ACC112 (cell line): ENCODE data around the gene MYADM.
"Not testable (repeated sequence)": the region's sequence is repeated elsewhere in the genome, so short reads cannot be mapped to it uniquely, and the experiment has no call there.

Source experiments
- H2AFZ ChIP-seq: fragments of 200-600 bp; sonication (generic); one replicate; pipeline ENCODE4 v1.6.0; 2017; ENCODE audit warnings: antibody characterized with exemption, low read length; ENCODE audit not compliant: unreplicated experiment
- H3K27ac ChIP-seq: fragments of 200-600 bp; sonication (generic); 2 replicates; pipeline ENCODE4 v1.5.1; 2014; ENCODE audit warnings: low read depth, mild to moderate bottlenecking, antibody characterized with exemption, low read length, moderate library complexity
- H3K27me3 ChIP-seq: fragments of 200-600 bp; sonication (generic); 2 replicates; pipeline ENCODE4 v1.6.1; 2014; ENCODE audit warnings: mild to moderate bottlenecking, antibody characterized with exemption, low read length, moderate library complexity, mixed read lengths; ENCODE audit not compliant: insufficient read depth
- H3K36me3 ChIP-seq: fragments of 200-600 bp; sonication (generic); 2 replicates; pipeline ENCODE4 v1.6.1; 2016; ENCODE audit warnings: mild to moderate bottlenecking, antibody characterized with exemption, low read length, moderate library complexity, mixed read lengths; ENCODE audit not compliant: insufficient read depth
- H3K4me1 ChIP-seq: fragments of 200-600 bp; sonication (generic); one replicate; pipeline ENCODE4 v1.6.1; 2016; ENCODE audit warnings: low read length, mixed read lengths; ENCODE audit not compliant: insufficient read depth, unreplicated experiment, control insufficient read depth
- H3K4me3 ChIP-seq: fragments of 200-600 bp; sonication (generic); 2 replicates; pipeline ENCODE4 v1.5.1; 2014; ENCODE audit warnings: mild to moderate bottlenecking, low read depth, low read length
- H3K79me2 ChIP-seq: fragments of 200-600 bp; sonication (generic); one replicate; pipeline ENCODE4 v1.6.0; 2016; ENCODE audit warnings: low read length; ENCODE audit not compliant: control insufficient read depth, unreplicated experiment, insufficient read depth

MYADM gene

DNA sequence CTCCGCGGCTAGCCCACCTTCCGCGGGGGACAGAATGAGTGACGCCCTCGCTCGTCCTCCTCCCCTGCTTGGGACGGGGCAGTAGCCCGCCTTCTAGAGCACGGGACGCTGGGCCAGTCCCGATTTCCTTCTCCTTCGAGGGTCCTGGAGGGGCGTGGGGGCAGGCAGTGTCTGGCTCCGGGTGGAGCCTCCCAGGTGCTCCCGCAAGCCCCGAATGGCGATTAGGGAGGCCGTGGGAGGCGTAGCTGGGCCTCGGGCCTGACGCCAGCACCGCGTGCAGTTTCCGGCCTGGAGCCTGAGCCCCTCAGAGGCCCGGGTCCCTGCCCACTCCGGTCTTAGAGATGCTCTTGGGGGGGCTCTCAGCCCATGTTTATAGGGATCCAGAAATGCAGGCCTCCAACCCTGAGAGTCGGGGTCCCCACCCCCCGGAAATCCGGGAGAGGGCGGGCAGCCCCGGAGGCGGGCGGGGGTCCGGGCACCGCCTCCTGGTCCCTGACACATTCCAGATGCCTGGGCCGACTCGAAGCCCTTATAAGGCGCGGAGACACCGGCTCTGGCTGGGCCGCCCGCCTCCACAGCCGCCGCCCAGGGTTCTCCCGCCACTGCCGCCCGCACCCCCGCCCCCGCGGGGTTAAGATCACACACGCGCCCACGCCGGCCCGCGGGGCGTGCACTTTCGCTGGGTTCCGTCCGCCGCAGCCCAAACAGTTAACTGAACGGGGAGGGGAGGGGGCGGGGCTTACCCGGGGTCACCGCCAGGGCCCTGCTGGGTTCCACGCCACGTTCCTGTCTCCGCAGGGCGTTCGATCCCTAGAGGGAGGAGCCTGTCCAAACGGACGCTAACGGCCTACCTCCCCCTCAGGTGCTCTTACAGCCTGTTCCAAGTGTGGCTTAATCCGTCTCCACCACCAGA, 1.5 kb downstream of the MYADM start:
- Histone ChIP-seq H2AFZ (no peak overlapping the region), H3K27ac (peak overlapping the region; percentile 79), H3K4me3 (peak overlapping the region; percentile 96)

DNA sequence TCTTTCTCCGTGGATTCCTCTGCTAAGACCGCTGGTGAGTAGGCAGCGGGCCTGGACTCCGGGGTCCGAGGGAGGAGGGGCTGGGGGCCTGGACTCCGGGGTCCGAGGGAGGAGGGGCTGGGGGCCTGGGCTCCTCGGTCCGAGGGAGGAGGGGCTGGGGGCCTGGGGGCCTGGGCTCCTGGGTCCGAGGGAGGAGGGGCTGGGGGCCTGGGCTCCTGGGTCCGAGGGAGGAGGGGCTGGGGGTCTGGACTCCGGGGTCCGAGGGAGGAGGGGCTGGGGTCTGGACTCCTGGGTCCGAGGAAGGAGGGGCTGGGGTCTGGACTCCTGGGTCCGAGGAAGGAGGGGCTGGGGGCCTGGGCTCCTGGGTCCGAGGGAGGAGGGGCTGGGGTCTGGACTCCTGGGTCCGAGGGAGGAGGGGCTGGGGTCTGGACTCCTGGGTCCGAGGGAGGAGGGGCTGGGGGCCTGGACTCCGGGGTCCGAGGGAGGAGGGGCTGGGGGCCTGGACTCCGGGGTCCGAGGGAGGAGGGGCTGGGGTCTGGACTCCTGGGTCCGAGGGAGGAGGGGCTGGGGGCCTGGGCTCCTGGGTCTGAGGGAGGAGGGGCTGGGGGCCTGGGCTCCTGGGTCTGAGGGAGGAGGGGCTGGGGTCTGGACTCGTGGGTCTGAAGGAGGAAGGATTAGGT, 2.3 kb downstream of the MYADM start:
- Histone ChIP-seq H3K4me3 (peak overlapping the region; percentile 96), H3K79me2 (peaks cover 10% of the 10 kb centered on the region), H3K27ac (peak overlapping the region; percentile 79), H3K4me1 (peaks cover 15% of the 10 kb centered on the region)
- H3K27me3 ChIP-seq, H2AFZ ChIP-seq, H3K36me3 ChIP-seq: not testable (repeated sequence)

More for the DNA sequence above, 1.5 kb downstream of the MYADM start:
- Histone ChIP-seq H3K4me1 (peaks cover 21% of the 10 kb centered on the region), H3K79me2 (peaks cover 10% of the 10 kb centered on the region), H3K36me3 (no peaks in the 10 kb centered on the region; the same call in 1 of the 2 replicates), H3K27me3 (no peaks in the 10 kb centered on the region)

DNA sequence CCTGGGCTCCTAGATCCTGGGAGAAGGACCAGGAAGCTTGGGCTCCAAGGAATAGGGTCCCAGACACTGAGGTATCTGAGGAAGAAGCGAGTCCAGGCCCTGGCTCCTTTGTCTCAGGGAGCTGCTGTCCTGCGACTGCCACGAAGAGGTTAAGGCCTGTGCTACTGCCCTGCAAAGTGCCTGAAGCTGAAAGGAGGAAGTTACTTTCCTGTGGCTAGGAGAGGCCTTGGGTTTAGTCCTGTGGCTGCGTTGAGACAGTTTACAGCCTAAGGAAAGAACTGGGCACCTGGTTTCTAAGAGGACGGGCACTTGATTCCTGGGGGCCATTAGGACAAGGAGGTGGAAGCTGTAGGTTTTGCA, 2.8 kb downstream of the MYADM start:
- Histone ChIP-seq H3K79me2 (peaks cover 10% of the 10 kb centered on the region), H3K27ac (no peak overlapping the region), H3K4me1 (peaks cover 11% of the 10 kb centered on the region), H3K27me3 (no peaks in the 10 kb centered on the region), H2AFZ (no peak overlapping the region), H3K4me3 (peak overlapping the region; percentile 0; the same call in 1 of the 2 replicates), H3K36me3 (no peaks in the 10 kb centered on the region; the same call in 1 of the 2 replicates)

DNA sequence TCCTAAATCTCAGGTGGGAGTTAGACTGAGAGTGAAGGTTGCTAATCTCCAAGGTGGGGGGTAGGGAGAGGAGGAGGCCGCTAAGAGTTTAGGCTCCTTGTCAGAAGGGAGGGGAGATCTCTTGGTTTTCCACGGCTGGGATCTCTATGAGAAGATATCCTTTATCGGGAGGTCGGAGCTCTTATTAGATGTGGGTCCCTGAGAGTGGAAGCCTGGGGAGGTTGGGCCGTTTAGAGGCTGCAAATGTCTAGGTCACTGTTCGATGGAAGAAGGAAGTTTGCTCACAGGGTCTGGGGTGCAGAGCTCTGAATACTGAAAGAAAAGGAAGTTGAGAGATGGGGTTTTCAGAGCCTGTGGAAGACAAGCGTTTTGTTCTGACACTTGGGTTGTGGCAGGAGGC, 3.8 kb downstream of the MYADM start:
- H3K36me3 ChIP-seq: no peaks in the 10 kb centered on the region; the same call in 1 of the 2 replicates

DNA sequence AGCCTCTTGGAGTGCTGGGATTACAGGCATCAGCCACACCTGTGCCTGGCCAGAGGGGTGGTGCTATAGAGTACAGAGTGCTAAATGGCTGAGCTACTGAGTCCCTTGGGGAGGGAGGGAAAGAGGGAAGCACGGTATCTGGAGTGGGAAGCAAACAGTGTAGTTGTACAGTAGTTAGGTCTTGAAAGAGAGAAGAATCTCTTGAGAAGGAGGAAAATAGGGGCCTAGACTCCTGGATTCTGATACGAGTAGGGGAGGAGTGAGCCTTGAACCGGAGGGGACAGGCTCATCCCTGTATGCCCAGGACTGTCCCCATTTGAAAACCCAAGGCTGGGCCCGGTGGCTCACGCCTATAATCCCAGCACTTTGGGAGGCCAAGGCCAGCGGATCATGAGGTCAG, 5.1 kb downstream of the MYADM start:
- Histone ChIP-seq H3K36me3 (no peaks in the 10 kb centered on the region; the same call in 1 of the 2 replicates), H3K27me3 (no peaks in the 10 kb centered on the region), H2AFZ (no peak overlapping the region), H3K4me1 (no peaks in the 10 kb centered on the region), H3K27ac (no peak overlapping the region), H3K79me2 (peaks cover 10% of the 10 kb centered on the region), H3K4me3 (no peak overlapping the region)

More for the DNA sequence above, 3.8 kb downstream of the MYADM start:
- H3K4me3 ChIP-seq: no peak overlapping the region
- H2AFZ ChIP-seq: no peak overlapping the region
- peaks cover 6% of the 10 kb centered on the region for H3K4me1 ChIP-seq
- H3K27ac ChIP-seq: no peak overlapping the region
- H3K79me2 ChIP-seq: peaks cover 10% of the 10 kb centered on the region
- no peaks in the 10 kb centered on the region for H3K27me3 ChIP-seq

DNA sequence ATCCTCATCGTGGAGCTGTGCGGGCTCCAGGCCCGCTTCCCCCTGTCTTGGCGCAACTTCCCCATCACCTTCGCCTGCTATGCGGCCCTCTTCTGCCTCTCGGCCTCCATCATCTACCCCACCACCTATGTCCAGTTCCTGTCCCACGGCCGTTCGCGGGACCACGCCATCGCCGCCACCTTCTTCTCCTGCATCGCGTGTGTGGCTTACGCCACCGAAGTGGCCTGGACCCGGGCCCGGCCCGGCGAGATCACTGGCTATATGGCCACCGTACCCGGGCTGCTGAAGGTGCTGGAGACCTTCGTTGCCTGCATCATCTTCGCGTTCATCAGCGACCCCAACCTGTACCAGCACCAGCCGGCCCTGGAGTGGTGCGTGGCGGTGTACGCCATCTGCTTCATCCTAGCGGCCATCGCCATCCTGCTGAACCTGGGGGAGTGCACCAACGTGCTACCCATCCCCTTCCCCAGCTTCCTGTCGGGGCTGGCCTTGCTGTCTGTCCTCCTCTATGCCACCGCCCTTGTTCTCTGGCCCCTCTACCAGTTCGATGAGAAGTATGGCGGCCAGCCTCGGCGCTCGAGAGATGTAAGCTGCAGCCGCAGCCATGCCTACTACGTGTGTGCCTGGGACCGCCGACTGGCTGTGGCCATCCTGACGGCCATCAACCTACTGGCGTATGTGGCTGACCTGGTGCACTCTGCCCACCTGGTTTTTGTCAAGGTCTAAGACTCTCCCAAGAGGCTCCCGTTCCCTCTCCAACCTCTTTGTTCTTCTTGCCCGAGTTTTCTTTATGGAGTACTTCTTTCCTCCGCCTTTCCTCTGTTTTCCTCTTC, 6.3 kb downstream of the MYADM start:
- Histone ChIP-seq H3K36me3 (no peaks in the 10 kb centered on the region; the same call in 1 of the 2 replicates), H3K79me2 (peaks cover under 1% of the 10 kb centered on the region), H3K4me1 (no peaks in the 10 kb centered on the region), H3K27ac (no peak overlapping the region), H3K4me3 (no peak overlapping the region), H3K27me3 (no peaks in the 10 kb centered on the region), H2AFZ (no peak overlapping the region)

DNA sequence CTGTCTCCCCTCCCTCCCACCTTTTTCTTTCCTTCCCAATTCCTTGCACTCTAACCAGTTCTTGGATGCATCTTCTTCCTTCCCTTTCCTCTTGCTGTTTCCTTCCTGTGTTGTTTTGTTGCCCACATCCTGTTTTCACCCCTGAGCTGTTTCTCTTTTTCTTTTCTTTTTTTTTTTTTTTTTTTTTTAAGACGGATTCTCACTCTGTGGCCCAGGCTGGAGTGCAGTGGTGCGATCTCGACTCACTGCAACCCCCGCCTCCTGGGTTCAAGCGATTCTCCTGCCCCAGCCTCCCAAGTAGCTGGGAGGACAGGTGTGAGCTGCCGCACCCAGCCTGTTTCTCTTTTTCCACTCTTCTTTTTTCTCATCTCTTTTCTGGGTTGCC, 6.9 kb downstream of the MYADM start:
- H3K79me2 ChIP-seq: no peaks in the 10 kb centered on the region
- H3K27me3 ChIP-seq: no peaks in the 10 kb centered on the region
- no peaks in the 10 kb centered on the region for H3K4me1 ChIP-seq
- H3K4me3 ChIP-seq: no peak overlapping the region
- no peak overlapping the region for H2AFZ ChIP-seq
- no peaks in the 10 kb centered on the region; the same call in 1 of the 2 replicates for H3K36me3 ChIP-seq
- H3K27ac ChIP-seq: no peak overlapping the region

DNA sequence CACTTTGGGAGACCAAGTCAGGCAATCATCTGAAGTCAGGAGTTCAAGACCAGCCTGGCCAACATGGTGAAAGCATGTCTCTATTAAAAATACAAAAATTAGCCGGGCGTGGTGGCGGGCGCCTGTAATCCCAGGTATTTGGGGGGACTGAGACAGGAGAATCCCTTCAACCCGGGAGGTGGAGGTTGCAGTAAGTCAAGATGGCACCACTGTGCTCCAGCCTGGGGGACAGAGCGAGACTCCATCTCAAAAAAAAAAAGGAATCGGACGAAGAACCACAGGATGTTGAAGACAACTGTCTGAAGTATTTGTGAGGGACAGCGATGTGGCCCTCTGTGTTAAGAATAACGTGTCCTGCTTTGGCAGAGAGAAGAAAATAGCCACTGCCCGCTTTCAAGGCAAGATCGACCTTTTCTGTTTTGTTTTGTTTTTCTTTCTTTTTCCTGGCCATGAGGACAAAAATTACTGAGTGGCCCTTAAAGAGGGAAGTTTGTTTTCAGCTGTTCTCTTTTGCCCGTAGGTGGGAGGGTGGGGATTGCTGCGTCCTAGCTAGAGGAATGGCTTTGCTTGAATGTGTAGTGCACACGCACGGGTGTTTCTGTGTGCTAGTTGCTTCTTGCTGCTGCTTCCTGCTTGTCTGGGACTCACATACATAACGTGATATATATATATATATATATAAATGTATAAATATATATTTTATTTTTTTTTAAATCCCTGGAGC, 8.1 kb downstream of the MYADM start:
- no peaks in the 10 kb centered on the region for H3K4me1 ChIP-seq

DNA sequence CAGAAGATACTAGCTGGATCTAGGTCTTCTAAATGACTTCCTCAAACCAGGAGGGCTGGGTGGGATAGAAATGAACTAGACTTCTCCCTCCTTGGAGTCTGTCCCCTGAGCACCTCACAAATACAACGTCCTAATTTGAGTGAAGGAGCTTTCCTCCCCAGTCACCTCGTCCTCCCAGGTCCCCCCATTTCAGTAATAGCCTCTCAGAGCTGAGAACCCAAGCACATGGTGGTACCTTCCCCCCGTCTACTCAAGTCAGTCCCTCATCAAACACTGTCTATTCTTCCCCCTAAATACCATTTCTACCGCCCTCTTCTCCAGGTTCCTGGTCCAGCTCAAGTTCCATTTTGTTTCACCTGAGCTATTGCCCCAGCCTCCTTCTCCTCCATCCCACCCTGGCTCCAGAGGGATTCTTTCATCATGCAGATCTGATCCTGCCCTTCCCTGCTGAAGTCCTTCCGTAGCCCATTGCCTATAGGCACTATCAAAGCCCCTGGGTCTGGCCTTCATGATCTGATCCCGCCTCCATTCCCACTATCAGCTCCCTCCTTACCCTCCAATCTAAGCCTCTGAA, 9.1 kb downstream of the MYADM start:
- no peaks in the 10 kb centered on the region for H3K79me2 ChIP-seq
- no peak overlapping the region for H3K27ac ChIP-seq
- H3K36me3 ChIP-seq: no peaks in the 10 kb centered on the region; the same call in 1 of the 2 replicates

More for the DNA sequence above, 8.1 kb downstream of the MYADM start:
- Histone ChIP-seq H3K4me3 (no peak overlapping the region), H3K27me3 (peaks cover 5% of the 10 kb centered on the region; the same call in 1 of the 2 replicates), H3K36me3 (no peaks in the 10 kb centered on the region; the same call in 1 of the 2 replicates), H3K79me2 (no peaks in the 10 kb centered on the region), H2AFZ (no peak overlapping the region), H3K27ac (no peak overlapping the region)

More for the DNA sequence above, 9.1 kb downstream of the MYADM start:
- H3K4me3 ChIP-seq: no peak overlapping the region
- no peaks in the 10 kb centered on the region for H3K4me1 ChIP-seq
- H3K27me3 ChIP-seq: peaks cover 9% of the 10 kb centered on the region; the same call in 1 of the 2 replicates
- H2AFZ ChIP-seq: no peak overlapping the region
